ENCODE measurements around the gene CLSTN3. TPM values are rescaled to one million over a fixed set of nuclear protein-coding genes. Genes with fewer than 3 reads are reported as not detected.

The CLSTN3 gene
- total and polyA plus RNA-seq, 2 donors (not counting 1 experiment from before 2014, with no cell fraction given): 31.7 to 36.5 TPM

GRCh38 chr12:7108796-7109571 is 21.2 kb upstream of the CLSTN3 start, which contains the start of gene C1RL:
Gene C1RL (minus strand): TSS chr12:7109214. CDS start chr12:7109180, 34 bp downstream.
- Mint-ChIP-seq H3K27me3 (no peaks in the 10 kb centered on the region), H3K9me3 (ENCODE audit: insufficient read depth) (peaks cover 4% of the 10 kb centered on the region), H3K4me3 (peak within 1 kb of the TSS; percentile 97), H3K4me1 (peaks cover 28% of the 10 kb centered on the region), H3K27ac (peak within 1 kb of the TSS; percentile 98)
- Histone ChIP-seq H3K27ac (ENCODE audit: low read length in 2 of 2) (peak within 1 kb of the TSS; percentile 63 to 76), H2AFZ (ENCODE audit: insufficient read depth, low read depth, low read length, poor library complexity, severe bottlenecking) (peak within 1 kb of the TSS; percentile 96), H3K4me2 (replicated peaks; ENCODE audit: low read depth, low read length, poor library complexity, severe bottlenecking) (peak within 1 kb of the TSS; percentile 94), H3K4me3 (ENCODE audit: control extremely low read depth in 1 of 5, extremely low read depth in 1 of 5, insufficient read depth in 1 of 5, low read depth in 2 of 5, low read length in 4 of 5) (peak within 1 kb of the TSS; percentile 74 to 94 (median 89)), H3K9ac (ENCODE audit: low read length) (peak within 1 kb of the TSS; percentile 94), H4K20me1 (ENCODE audit: control insufficient read depth, insufficient read depth, low read length, poor library complexity, severe bottlenecking) (peaks cover 7% of the 10 kb centered on the region), H3K9me3 (ENCODE audit: control extremely low read depth in 1 of 3, control insufficient read depth in 2 of 3, insufficient read depth in 1 of 3, low read length in 2 of 3) (peaks cover 0 to 2% (median 0%) of the 10 kb centered on the region in 3 donors), H3K4me1 (ENCODE audit: control insufficient read depth in 2 of 2, insufficient read depth in 2 of 2, low read length in 2 of 2) (peaks cover 12 to 18% of the 10 kb centered on the region in 2 donors), H3K36me3 (replicated peaks in 1 of 2; ENCODE audit: control extremely low read depth in 1 of 2, control insufficient read depth in 1 of 2, extremely low read depth in 1 of 2, insufficient read depth in 2 of 2, low read length in 1 of 2) (peaks cover 0 to 4% of the 10 kb centered on the region in 2 experiments), H3K79me2 (ENCODE audit: control insufficient read depth, insufficient read depth, low read length) (peaks cover 18% of the 10 kb centered on the region), H3K27me3 (replicated peaks in 1 of 4; ENCODE audit: control extremely low read depth in 1 of 4, control insufficient read depth in 3 of 4, insufficient read depth in 4 of 4, low read length in 3 of 4) (no peaks in the 10 kb centered on the region)
- 0% methylated on average over 8 of the region's 23 CpGs for WGBS (ENCODE audit: insufficient coverage)
- TF ChIP-seq CTCF (IDR thresholded peaks at IDR 0.05) (peak; percentile 92), EZH2 (IDR thresholded peaks at IDR 0.05; ENCODE audit: borderline replicate concordance, insufficient read depth, low read depth, low read length, poor library complexity, severe bottlenecking) (no peak)
- ChIA-PET POLR2A (interaction anchor here (0.6 to 2.0 kb wide), 5 partner anchors 157 to 331 kb away, joined by 3 to 7 read pairs (median 4); partner anchors contain the start of genes C12orf57, ENO2, RNU7-1 and USP5), CTCF (interaction anchor here (0.6 to 3.6 kb wide), 28 partner anchors 10 to 356 kb away, joined by 3 to 35 read pairs (median 4); partner anchors contain the start of genes C12orf57, C1R, LPCAT3 and MLF2)
- ATAC-seq (ENCODE audit: low read depth) (peak; percentile 50), DNase-seq (peak; percentile 83)
- intact Hi-C loops (cut with micrococcal nuclease): loop anchor here (1.0 to 2.0 kb wide), 6 partner anchors 17 to 240 kb away; partner anchors contain the start of genes C12orf57, C1R, EMG1 and LPCAT3
